ENCODE measurements around the gene TACC2.
A peak's percentile ranks its signal among the peaks of the same experiment; 100 is the strongest.

TACC2 gene

DNA sequence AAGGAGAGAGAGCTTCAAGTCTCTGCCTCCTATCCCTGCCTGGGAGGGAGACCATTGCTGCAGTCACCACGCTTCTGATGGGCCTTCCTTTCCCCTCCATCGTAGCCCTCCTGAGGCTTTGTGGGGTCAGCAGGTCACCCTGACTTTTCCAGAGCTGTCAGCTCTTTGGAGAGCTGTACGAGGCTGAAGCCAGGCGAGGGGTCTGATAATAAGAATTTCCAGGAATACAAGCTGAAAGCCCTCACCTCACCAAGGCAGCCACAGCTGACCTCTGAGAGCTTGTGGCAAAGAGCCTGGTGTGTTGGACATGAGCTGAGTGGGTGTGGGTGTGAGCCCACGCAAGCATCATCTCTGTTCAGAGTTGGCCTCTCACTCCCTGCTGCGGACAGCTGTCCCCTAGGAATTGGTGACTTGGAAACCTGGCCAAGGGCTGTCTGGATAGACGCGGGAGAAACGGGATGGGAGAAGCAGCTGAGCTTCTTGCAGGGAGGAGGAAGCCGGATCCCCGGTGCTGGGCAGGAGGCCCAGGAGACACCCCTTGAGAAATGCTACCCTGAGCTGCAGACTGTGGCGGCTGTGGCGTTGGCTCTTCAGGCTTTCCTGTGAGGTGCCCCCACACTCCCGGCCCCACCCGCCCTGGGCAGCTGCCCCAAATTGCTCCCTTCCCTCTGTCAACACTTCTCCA lies 160.1 kb downstream of the TACC2 start:
- no peak for DNase-seq

DNA sequence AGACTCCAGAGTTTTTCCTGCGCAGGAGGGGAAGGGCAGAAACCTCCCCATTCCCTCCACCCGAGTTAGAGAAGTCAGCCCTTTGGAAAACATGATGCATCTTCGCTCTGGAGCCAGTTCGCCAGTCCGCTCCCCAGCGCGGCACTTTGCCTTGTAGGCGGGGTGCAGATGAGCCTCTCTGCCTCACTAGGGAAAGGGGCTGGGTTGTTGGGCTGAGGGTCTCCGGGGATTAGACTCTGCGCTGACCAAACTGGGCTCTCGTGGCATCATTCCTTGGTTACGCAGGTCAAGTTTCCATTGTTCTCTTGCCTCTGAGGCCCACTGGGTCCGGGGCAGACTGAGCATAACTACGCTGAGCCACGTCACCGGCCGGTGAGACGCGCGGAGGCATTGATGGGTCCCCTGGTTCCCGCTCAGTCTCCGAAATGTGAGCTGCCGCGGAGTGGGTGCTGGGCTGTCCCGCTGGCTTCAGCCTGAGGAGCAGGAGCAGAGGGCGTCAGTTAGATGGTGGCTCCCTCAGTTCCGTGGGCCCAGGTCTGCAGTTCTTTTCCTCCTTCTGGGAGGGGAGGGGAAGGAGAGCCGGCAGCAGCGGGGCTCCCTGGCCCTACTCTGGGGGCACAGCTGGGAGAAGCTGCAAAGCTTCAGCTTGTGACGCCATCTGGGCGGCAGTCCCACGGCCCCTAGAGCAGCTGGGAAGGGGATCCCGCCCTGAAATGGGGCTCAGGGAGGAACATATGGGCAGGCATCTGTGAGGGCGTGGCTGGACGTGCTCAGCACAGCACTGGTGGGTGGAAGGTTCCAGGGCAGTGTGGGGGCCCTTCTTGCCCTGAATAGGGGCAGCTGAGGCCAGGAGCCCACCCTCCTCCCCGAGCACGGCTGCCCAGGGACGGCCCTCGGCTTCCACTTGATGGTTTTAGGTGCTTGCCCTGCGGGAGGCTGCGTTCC lies 160.9 kb downstream of the TACC2 start:
- peak; percentile 82 for DNase-seq

DNA sequence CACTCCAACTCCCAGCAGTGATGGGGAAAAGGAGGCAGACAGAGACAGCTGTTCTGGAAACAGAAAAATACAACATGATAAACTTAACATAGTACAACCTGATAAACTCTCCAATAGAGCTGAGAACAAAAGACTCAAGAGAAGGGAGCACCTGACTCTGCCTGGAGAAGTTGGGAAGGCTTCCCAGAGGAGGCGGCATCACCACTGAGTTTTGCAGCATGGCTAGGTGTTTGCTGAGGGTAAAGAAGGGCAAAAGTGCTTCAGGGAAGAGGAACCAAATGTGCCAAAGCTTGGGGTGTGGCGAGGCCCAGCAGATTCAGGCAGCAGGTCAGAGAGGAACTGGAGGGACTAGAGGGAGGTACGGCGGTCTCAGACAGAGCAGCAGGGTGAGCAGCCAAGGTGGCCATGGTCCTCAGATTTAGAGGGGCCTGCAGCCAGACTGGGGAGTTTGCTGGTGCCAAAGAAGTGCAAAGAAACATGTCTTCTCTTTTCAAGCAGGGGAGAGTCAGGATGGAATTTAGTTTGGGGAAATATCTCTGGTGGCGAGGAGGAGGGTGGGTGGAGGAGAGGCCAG lies 162.2 kb downstream of the TACC2 start:
- no peak for DNase-seq

DNA sequence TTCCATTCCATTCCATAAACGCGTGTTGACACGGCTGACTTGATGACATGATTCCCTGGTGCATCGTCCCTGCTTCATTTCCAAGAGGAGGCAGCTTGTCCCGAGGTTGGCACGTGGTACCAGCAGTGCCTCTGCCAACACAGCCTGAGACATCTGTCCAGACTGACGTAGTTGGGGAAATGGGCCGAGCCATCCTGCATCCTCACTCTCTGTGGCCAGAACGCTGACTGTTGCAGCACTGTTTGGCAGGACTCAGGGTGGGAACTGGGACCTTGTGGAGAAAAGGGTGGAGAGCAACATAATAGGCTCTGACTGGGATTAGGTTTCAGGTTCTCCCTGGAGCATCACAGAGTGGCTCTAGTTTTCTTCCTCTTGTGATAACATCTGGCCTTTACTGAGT lies 163.6 kb downstream of the TACC2 start:
- DNase-seq = peak; percentile 93

DNA sequence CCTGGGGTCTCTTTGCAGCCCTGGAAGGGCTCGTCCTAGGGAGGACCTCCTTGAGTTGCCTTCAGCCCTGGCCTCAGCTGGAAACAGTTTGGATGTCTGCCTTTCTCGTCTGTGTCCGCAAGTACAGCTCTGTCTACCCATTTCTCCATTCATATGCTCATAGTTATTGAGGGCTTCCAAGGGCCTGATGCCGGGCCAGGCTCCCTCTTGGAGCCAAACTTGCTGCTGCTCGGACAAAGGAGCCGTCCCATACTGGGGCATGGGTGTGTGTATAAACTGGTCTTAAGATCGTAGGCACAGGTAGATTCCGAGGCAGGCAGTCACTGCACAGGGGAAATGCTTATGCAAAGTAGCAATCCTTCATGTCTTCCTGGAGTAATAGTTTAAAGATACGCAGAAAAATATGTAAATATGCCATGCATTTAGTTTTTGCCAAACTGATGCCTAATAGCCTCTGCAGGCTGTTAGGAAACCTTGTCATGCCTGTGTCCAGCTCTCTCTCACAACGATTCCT lies 165.1 kb downstream of the TACC2 start:
- DNase-seq = no peak

DNA sequence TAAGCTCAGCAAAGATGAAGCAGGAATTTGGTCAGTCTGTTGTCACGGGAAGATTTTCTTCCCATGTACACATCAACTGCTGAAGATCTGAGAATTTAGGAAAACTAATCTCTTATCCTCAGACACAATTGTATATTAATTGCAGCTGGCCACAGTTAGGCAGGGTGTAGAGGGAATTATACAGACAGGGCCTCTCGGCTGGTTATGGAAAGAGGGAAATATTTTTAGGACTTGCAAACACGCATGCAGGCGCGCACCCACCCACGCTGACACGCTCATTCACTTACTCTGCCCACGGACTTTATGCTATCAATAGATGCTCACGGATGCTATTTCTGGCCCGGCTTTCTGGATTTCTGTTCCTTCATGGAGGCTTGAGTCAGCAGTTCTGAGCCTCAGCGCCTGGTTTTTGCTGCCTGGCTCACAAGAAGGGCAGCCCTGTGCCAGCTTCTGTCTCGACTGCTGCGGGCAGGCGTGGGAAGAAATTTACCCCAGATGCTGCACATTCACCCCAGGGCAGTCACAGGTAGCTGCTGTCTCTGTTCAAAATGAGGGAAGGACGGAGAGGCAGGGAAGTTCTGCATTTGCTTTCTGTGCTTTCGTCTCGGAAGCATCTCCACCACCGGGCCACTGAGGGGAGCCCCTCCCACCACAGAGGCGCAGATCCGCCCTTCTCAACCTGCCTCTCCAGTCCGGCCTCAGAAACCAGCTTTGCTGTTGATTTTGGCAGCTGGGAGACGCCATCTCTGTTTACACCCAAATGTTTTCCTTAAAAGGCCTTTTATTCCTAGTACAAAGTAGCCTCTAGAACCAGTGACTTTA lies 165.8 kb downstream of the TACC2 start:
- no peak for DNase-seq

DNA sequence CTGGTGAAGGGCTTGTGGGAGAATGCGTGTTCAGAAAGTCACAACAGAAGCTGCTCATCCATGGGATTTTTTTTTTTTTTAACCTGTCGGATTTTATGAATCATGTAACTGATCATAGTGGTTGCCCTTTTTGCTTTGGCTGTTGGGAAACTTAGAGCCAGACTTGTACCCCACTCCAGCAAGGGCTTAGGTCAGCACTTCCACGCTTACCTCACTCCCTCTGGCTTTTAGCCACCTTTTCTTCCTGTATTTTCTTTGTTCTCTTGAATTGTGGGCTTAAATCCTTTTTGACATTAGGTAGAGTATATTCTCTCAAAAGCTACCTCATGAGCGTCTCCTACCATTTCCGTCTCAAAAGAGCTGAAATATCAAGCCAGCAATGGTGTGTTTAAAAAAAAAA lies 168.5 kb downstream of the TACC2 start:
- DNase-seq = no peak

DNA sequence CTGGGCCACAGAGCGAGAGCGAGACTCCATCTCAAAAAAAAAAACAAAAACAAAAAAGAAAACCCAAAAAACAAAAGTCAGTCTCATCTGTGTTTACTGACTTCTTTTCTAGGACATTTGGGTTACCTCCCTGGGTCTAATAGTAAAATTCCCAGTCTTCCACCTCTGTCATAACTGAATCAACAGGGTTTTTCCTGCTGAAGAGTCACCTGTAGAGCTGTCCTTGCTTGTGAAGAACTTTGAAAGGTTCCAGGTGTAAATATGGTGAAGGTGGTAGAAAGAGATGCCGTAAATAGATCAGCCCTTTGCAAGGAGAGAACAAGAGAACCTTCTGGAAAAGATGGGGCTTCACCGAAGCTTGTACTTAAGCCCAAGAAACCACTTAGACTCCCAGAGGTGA lies 169.4 kb downstream of the TACC2 start:
- DNase-seq = no peak

DNA sequence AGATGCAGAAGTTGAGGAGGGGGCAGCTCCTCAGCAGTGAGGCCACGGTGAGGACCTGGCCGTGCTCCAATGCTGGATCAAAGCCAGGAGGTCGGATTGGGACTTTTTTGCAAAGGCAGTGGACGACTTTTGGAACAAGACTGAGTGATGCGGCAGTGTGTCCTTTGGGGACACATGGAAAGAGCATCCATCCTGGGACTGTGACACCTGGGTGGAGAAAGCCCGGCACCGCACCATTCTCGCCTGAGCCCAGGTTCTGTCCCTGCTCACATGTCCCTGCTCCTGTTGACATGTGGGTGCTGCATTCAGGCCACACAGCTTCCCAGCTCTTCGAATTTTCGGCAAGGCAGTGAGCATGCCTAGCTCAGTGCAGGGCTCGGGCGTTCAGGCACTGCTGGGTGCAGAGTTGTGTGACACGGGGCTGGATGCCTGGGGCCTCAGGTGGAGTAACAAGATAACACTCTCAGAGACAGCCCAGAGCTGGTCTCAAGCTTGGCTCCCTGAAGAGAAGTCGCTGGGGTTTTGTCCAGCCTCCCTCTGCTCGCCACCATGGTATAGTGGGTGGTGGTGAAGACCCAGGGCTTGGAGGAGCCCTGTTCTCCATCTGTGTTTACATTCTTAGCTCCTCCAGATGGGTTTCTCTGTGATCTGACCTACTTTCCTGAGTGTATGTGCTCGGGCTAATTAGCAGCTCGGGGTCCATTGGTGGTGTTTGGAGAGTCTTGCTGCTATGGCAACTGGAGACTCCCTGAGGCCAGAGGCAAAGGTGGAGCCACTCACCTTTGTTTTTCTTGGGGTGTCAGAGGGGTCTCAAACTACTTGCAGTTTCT lies 170.4 kb downstream of the TACC2 start:
- DNase-seq = peak; percentile 74

DNA sequence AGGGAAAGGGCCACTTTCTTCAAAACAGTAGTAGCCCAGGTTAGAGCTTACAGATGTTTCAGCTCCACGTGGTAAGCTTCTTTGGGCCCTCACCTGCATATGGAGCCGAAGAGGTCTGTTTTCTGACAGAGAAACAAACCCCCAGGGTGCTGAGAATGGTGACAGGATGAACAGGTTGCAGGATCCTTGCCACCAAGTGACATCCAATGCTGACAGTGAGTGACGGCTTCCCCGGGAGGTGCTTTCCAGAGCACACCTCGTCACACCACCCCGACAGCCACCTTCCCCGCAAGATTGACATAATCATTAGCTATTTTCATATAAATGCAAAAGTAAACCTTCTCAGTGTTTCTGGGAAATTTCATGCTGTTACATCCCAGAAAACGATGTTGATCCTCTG lies 172.8 kb downstream of the TACC2 start:
- DNase-seq = no peak

DNA sequence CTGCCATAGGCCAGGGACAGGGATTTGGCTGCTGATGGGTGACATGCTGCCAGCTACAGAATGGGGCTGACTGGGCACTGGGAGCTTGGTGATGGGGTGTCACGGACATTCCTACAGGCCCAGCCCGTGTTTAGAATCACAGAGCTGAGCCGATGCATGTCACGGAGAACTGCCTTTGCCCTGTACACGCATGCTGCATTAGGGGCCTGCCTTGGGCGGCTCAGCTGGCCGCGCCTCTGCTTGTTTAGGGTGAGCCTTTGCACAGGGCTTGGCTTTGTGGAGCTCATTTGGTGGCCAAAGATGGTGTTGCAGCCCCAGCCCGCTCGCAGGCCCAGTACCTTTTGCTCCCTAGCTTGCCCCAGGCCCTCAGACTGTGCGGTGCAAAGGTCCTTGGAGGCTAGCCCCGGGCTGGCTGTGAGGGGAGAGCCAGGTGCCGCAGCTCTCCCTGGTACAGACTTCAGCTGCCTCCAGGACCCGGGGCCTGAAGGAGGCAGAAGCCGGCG lies 173.8 kb downstream of the TACC2 start:
- DNase-seq = no peak

DNA sequence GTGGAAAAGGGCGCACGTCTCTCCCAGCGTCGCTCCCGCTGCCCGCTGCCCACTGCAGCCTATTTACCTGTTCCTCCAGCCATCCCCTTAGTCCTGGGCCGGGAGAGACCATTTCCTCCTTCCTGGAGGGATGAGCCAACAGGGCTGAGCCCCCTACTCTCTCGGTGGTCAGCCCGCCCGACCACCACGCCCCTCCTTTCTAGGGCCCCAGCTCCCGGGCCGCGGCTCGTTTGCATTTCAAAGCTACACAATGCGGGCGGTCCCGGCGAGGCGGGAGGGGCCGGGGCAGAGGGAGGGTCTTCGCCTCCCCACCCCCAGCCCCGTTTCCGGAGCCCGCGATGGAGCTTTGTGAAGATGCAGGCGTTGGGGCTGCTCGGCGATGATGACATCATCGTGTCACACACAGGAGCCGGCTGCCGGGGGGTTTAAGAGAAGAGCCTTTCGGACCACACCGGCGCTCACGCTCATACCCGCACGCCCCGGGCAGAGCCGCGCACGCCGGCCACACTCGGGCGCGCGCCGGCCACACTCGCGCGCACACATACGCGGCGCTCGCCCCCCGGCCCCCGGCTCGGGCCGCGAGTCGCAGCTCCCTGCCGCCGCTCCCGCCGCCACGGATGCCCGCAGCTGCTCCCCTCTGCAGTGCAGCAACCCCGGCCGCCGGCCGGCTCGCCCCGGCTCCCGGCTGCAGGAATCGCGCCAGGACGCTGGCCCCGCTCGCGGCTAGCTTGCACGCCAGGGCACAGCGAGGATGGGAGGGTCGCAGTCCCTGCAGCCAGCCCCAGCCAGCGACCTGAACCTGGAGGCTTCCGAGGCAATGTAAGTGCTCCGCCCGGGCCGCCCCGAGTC lies 174.4 kb downstream of the TACC2 start:
- no peak for DNase-seq

DNA sequence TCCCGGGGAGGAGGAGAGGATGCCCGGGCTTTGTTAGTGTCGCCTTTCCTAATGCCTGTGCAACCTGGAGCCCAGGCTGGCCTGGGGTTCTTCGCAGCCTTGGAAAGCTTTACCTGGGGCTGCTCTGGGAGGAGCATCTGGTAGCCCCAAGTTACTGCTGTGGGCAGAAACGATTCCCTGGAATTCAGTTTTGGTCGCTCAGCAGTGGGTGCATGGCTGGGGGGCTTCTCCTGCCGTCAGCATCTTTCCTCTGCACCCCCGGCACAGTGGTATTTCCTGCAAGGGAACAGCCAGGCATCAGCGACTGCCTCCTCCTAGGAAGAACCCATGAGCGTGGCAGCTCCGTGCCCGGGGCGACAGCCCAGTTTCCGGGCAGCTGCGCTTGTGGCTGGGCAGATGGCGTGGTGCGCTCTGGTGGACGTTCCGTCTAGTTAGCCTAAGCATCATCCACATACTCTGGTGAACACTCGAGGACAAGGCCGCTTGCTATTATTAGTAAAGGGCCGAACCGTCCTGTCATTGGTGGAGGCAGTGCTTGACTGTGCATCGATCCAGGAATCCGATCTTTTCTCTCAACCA lies 175.1 kb downstream of the TACC2 start:
- DNase-seq = no peak

DNA sequence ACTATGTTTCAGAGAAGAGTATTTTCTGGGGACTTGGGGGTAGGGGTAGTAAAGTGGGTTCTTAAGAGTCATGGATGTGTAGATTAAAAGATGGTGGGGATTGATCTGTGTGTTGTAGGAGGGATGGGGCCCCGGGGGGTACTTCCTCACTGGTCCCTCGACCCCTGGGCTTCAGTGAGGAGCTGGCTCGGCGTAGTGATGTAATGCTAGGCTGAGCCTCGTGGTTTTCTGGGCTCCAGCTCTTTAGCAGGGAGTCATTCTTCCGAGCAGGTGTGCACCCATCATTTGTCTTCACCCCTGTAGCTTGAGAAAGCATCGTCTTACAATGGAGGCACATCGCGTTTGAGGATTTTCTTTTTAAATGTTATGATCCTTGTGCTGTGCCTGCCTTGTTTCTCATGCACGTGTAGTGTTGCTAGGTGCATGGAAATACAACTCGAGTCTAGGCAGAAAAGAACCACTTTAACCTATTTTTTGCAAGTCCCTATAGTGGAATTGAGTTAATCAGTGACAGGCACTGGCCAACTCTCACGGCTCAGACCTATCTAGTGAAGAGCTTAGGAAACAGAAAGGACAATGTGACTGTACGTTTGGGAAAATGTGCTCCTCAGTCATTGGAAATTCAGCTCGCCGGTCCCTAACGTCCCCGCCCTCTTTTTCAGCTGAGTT lies 176.0 kb downstream of the TACC2 start:
- peak; percentile 61 for DNase-seq

DNA sequence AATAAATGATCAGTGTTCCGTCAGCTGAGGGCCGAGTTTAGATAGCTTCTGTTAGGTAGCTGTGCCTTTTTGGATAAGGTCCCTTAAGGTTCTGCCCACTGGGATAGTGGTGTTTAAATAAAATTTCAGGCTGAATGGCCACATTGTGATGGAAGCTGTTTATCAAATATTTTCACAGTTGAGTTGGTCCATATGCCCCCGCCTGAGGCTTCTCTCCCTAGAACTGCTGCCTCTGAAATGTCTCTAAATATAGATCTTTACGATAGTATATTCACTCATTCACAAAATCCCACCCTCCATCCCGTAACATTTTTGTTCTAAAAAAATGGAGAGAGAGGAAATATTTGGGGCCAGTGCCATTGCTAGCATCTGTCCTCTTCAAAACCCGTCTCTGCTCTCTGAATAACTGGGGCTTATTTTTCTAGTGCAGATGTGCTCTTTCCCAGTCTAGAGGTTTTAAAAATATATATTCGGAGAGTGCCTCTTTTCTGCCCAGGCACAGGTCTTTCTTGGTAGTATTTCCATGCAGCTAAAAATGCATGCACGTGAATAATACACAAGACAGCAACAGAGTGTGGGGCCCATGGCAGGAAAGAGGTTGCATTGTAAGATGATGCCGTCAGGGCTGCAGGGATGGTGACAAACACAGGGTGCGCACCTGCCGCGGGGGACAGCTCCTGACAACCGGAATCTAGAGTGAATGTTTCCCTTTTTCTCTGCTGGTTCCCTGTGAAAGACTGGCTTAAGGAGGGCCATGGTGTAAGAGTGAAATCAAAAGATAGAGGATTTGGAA lies 176.7 kb downstream of the TACC2 start:
- DNase-seq = peak; percentile 87

DNA sequence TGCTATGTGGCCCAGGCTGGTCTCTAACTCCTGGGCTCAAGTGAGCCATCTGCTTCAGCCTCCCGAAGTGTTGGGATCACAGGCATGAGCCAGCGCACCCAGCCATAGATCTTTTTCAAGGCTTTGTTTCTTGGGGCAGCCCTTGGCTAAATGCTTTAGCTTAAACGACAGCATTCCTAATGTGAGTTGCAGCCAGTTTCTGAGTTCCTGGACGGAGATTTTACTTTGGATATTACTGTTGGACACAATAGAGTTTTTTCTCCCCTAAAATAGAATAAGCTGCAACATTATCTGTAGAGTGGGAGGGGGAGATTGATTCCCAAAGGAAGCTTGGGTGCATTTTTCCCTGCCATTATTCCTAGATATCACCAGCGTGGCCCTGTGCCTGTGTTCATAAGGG lies 179.1 kb downstream of the TACC2 start:
- DNase-seq = no peak

DNA sequence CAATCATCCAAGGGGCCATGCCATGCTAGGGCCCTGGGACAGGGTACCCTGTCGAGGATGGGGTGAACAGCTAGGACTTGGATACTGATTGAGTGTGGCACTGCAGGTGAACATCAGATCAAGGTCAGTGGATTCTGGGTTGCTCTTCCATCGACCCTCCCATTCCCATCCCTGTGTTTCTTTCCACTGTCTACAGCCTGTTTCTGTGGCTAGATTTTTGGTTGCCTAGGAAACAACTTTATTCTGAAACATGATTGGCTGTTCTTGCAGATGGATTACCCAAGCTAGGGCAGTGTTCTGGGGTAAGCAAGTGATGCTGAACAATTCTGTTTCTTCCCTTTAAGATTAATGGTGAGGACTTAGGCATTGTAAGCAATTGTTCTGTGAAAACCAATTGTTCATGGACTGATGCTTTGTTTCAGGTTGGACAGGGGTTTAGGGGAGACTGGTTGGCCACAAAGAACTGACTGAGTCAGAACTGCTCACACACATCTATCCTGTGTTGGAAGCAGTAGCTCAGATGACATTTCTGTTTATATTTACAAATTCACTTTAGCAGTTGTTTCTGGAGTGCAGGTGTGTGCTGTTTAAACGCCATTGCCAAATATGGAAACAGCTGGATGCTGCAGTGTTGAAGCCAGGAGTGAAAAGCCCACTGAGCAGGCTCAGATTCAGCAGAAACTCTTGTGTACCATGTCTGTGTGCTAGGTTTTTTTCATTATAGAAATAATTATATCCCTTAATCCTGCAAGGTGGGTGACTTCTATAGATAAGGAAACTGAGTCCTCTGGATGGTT lies 179.8 kb downstream of the TACC2 start:
- DNase-seq = peak; percentile 23

DNA sequence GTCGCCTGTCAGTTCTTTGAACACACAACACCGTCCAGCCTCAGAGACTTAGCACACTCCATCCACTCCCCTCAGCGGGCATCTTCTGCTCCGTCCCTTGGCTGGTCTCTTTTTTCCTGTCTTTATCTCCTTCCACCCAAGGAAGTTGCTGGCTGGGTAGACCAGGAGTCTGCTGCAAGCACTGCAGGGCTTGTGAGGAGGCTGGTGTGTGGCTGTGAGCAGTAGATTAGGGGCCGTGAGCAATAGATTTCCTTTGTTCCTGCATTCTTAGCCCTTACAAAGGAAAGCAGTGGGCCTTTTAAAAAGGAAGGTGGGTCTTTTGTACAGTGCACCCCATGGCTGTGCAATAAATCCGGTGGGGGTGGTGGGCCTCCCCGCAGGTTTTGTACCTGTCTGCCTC lies 181.8 kb downstream of the TACC2 start:
- no peak for DNase-seq

Measured in NCI-H2171 treated with DMSO at 0.1 percent for 48 hours (cell line).